IPS-NIHi11 (cell line): ENCODE results near the gene PTPRG.
"Not testable (repeated sequence)": the region's sequence is repeated elsewhere in the genome, so short reads cannot be mapped to it uniquely, and the experiment has no call there.

Experiments used
- DNase-seq: peaks from one replicate; pipeline ENCODE4 v3.0.0; 2012; ENCODE audit warnings: mixed read lengths, low spot score

Gene PTPRG

DNA sequence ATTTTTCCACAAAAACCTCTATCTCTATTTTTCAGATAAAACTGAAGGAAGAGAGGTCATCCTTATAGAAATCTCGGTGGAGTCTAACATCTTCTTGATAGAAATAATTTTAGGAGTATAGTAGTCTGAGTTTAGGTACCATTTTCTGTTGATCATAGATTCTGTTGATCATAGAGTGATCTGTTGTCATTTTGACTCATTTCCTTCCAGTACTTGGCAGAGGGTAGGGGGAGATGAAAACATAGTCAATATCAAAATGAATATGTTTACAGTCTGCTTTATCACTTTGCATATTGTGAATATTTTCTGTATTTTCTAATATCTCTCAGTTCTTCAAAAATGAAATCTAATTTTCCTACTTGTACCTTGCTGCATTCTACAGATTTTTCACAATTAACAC, 458.5 kb downstream of the PTPRG start:
- DNase-seq, result no peak

DNA sequence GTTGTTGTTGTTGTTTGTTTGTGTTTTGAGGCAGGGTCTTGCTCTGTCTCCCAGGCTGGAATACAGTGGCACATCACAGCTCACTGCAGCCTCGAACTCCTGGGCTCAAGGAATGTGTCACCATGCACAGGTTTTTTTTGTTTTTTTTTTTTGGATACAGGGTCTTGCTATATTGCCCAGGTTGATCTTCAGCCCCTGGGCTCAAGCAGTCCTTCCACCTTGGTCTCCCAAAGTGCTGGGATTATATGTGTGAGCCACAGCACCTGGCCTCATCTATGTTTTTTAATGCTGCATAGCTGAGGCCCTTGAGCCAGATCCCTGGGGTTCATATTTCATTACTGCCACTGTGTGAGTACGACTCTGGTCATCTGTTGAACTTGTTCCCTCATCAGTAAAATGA, 459.3 kb downstream of the PTPRG start:
- DNase-seq, result no peak

DNA sequence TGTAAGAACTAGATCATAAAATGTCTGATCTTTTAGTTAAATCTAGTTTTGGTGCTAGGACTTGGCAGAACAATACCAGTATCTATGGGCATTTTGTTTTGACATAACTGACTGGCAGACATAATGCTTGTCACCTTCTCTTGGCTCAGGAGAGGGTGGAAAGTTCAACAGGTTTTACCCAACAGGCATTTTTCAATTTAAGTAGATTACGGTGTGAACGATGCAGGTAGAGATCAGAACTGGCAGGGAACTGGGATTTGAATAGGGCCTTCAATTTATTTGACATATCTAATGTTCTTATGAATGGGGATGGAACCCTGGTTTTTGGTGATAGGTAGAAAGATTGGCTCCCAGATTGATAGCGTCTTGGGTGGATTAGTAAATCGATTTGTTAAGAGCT, 460.9 kb downstream of the PTPRG start:
- DNase-seq, result no peak

- no peak for DNase-seq
Measured at GRCh38 chr3:62024882-62025281, 463.5 kb downstream of the PTPRG start.

DNA sequence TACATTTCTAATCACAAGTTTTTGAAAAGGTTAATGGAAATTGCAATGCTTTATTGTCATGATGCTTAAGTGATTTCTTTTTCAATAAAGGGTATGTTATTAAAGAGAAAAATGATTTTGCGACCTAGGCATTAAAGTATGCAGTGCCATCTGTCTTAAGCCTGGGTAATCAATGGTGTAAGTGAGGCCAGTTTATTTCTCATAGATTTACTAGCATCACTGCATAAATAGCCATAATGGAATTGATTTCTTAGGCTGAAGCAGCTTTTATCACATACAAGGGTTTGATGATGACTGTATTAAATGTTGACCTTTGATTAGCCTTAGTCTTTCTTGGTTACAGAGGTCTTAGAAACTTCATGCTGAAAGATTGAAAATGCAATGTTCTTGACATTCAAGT, 464.5 kb downstream of the PTPRG start:
- no peak for DNase-seq

- no peak for DNase-seq
Measured at GRCh38 chr3:62027241-62027640, 465.9 kb downstream of the PTPRG start.

- DNase-seq, result no peak
Measured at GRCh38 chr3:62027796-62028195, 466.4 kb downstream of the PTPRG start.

DNA sequence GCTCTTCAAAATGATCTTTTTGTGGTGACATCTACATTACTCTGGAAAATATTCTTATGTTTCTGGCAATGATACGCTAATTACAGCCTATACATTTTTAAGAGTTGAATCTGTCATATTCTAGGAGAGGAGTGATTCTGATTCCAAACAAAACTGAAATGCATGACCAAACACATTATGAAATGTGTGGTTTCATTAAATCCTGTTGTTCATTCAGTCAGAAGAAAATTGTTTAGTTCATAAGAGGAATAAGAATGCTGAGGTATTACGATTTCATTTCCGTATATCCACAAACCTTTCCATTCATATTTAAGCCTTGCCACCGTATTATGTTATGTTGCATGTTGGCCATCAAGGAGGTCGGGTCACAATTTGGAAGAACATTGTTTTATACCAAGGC, 466.9 kb downstream of the PTPRG start:
- no peak for DNase-seq

GRCh38 chr3:62032738-62033137, 471.4 kb downstream of the PTPRG start:
- no peak for DNase-seq

GRCh38 chr3:62035402-62036057, 474.2 kb downstream of the PTPRG start:
- DNase-seq, result no peak

- no peak for DNase-seq
Measured at GRCh38 chr3:62036726-62037125, 475.4 kb downstream of the PTPRG start.

DNA sequence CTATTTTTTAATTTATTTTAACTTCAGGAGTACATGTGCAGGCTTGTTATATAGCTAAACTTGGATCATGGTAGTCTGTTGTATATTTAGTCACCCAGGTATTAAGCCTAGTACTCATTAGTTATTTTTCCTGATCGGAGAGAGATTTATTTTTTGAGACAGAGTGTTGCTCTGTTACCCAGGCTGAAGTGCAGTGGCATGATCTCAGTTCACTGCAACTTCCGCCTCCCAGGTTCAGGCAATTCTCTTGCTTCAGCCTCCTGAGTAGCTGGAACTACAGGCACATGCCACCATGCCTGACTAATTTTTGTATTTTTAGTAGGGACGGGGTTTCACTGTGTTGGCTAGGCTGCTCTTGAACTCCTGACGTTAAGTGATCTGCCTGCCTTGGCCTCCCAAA, 477.4 kb downstream of the PTPRG start:
- not testable (repeated sequence) for DNase-seq

DNA sequence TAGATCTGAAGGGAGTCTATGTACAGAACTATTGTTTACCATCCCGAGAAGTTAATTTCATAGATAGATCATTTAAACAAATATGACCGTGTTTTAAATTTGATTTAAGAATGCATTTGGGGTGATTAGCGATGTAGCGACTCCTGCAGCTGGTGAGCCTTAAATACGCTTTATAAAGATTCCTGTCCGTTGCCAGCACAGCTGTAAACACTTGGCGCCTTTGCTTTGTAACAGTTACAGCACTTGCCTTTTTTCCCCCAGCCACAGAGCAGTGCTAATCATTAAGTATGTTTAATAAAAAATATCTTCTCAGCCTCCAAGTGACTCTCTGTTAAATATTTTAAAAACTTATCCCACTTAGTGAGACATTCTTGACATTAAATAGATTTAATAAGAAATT, 478.2 kb downstream of the PTPRG start:
- no peak for DNase-seq

DNA sequence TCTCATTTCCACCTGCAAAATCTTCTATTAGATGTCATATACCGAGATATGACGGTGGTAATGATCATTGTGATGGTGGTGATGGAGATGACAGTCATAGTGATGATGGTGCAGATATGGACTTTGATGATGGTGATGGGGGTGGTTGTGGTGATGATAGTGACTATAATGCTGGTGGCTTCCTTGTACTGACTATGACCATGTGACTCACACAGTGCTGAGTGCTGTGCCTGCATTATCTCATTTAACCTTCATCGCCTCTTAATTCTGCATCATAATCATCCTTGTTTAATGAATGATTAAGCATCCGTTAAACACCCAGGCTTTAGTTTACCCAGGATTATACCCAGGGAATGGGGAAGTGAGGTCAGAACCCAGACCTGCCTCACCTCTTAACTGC, 480.3 kb downstream of the PTPRG start:
- no peak for DNase-seq

DNA sequence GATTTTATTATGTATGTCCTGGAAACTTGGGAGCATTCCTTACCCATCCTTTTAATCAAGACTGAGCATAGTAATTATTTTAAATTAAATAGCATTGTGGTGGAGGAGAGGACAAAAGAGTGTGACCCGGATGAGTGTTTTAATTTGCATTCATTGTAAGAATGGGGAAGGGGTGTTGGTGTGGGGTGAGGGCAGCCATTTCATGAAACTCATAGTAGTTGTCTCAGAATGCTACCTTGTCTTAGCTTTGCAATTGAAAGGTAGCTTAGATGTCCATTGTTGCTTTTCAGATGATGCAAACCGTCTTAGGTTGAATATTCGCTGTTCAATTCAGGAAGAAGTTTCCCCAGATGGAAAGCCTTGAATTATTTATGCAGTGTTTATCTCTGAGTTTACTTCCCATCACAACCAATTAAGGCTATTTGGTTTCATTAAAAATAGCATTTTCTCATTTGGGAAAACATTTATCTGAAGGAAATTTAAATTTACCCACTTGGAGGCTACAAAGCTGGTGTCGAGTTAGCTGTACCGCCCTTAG, 483.6 kb downstream of the PTPRG start:
- DNase-seq, result no peak

GRCh38 chr3:62046326-62046725, 485.0 kb downstream of the PTPRG start:
- no peak for DNase-seq

GRCh38 chr3:62048577-62048976, 487.2 kb downstream of the PTPRG start:
- no peak for DNase-seq

DNA sequence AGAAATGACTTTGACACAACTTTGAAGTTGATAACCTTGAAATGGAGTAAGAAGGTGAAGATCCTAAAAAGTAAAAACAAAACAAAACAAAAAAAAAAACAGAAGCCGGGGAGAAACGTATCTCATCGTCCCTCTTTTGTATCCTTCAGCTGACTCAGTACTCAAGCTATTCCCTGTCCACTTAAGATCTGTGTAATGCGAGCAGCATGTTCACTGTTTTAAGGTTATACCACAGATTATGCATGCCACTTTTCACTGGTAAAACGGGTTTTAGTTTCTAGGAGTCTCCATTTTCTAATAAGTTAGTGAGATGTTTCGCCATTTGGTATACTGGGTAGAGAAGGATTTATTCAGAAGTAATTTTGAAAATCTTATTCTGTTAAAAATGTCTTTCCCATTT, 487.7 kb downstream of the PTPRG start:
- no peak for DNase-seq

DNA sequence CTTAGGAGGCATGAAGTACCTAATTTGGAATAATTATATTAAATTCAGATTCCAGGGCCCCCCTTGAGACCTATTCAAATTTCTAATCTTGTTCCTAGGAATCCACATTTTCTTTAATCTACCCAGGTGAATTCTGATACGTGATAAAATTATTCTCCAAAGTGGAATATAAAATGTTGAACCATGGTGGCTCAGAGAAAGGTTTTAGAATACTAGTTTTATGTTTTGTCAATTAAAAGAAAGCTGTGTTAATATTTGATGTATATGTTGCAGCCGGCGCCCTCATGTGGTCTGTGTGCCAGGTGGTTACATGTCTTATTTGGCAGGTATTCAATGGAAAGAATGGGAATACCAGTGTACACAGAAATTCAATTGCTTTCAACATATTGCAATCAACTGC, 490.1 kb downstream of the PTPRG start:
- DNase-seq, result peak; percentile 30

GRCh38 chr3:62052331-62052730, 491.0 kb downstream of the PTPRG start:
- no peak for DNase-seq

- no peak for DNase-seq
Measured at GRCh38 chr3:62056658-62057057, 495.3 kb downstream of the PTPRG start.

GRCh38 chr3:62057339-62058047, 496.1 kb downstream of the PTPRG start:
- no peak for DNase-seq

- no peak for DNase-seq
Measured at GRCh38 chr3:62065985-62066693, 504.8 kb downstream of the PTPRG start.
